WI38 (cell line): ENCODE data around the gene CLIC5.

Experiments
- H3K4me3 ChIP-seq: 2 replicates; pipeline ENCODE4 v1.5.1; 2011; ENCODE audit warnings: low read depth, mild to moderate bottlenecking, control low read depth, low read length
- CTCF ChIP-seq: IDR thresholded peaks from 2 replicates; pipeline ENCODE4 v1.5.1; 2012; ENCODE audit warnings: low read depth, mild to moderate bottlenecking, control low read depth, low read length

Gene CLIC5

GRCh38 chr6:45864651-45865050, 151.0 kb downstream of the CLIC5 start:
- no peak overlapping the region for H3K4me3 ChIP-seq
- no peak for TF ChIP-seq CTCF

DNA sequence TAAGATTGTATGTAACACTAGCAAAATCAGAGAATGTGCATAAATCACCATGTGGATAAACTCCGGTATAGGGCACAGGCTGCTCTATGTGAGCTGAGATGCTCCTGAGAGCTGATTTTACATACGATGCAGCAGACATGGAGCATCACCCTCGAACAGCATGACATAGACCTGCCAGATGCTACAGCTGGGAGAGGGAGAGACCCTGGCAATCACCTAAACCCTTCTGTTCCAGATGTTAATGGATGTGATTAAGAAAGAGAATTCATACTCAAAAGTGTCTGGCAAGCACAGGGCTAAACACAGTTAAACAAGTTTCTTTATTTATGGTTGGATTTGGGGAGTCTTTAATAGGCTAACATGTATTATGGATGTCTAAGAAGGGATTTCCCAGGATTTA, 157.0 kb downstream of the CLIC5 start:
- no peak for TF ChIP-seq CTCF
- H3K4me3 ChIP-seq = no peak overlapping the region

DNA sequence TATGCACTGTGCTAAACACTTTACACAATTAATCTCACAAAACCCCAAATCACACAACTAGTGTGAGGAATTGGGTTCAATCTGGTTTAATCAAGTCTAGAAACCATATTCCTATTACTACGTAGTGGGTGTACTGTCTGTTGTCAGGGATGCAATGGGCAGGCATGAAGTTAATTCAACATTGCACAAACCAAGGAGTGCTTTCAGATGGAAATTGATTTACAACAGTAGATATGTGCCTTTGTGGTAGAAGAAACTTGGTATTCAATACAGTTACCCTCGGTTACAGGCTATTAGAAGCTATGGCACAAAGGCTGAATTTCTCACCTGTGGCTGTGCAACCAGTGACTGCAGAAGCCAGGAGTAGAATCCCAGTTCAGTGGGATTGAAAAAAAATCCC, 157.8 kb downstream of the CLIC5 start:
- TF ChIP-seq CTCF = no peak
- no peak overlapping the region for H3K4me3 ChIP-seq

DNA sequence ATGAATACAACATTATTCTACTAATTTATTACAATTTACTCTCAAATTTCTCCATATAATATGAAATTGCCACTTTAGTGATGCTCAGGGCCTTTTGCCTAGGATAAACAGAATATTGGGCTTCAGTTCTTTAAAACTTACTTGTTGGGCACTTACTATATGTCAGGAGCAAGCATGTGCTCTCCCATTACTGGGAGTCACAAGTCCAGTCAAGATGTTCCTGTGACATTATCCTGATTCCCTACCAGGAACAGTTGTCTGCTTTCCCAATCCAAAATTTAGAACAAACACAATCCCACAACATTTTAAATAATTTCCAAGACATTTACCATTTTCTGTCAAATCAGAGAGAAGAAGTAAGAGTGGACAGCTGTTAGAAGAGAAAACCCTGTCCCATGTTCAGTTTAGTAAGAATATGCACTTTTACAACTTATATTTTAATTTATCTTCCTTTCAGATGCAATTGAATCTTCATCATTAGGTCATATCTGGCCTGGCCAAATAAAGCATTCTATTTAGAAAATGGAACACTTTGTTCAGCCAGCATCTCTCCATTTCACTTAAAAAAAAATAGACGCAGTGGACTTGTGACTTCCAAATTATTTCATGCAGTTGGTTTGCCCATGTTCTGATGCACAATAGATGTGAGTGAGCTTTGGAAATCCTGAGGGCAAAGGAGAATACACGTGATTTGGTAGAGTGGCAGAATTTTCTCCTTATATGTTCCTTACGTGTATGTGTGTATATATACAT, 159.8 kb downstream of the CLIC5 start:
- no peak for TF ChIP-seq CTCF
- no peak overlapping the region for H3K4me3 ChIP-seq

GRCh38 chr6:45854149-45854742, 161.4 kb downstream of the CLIC5 start:
- no peak overlapping the region for H3K4me3 ChIP-seq
- no peak for TF ChIP-seq CTCF

- H3K4me3 ChIP-seq = no peak overlapping the region
- TF ChIP-seq CTCF = no peak
Observed at GRCh38 chr6:45851034-45851400, 164.6 kb downstream of the CLIC5 start.

- no peak for TF ChIP-seq CTCF
- H3K4me3 ChIP-seq = no peak overlapping the region
Observed at GRCh38 chr6:45850378-45851033, 165.2 kb downstream of the CLIC5 start.
